B cell (primary cell): ENCODE results near the gene PANK2.

ENCODE experiments used
- EZH2 ChIP-seq: IDR thresholded peaks from 2 replicates; pipeline ENCODE4 v1.6.1; 2012; ENCODE audit warnings: borderline replicate concordance, low read depth, mild to moderate bottlenecking, moderate library complexity, low read length; ENCODE audit not compliant: insufficient read depth, poor library complexity, severe bottlenecking
- TF ChIP-seq, protein P1 (sequence below): fragments of 200-600 bp; IDR thresholded peaks from one replicate; pipeline ENCODE4 v1.8.0; 2022; ENCODE audit warnings: antibody characterized with exemption, mild to moderate bottlenecking

GRCh38 chr20:3887876-3888620 is 1.1 kb upstream of the PANK2 start:
- TF ChIP-seq EZH2: no peak
- TF ChIP-seq, protein P1, sequence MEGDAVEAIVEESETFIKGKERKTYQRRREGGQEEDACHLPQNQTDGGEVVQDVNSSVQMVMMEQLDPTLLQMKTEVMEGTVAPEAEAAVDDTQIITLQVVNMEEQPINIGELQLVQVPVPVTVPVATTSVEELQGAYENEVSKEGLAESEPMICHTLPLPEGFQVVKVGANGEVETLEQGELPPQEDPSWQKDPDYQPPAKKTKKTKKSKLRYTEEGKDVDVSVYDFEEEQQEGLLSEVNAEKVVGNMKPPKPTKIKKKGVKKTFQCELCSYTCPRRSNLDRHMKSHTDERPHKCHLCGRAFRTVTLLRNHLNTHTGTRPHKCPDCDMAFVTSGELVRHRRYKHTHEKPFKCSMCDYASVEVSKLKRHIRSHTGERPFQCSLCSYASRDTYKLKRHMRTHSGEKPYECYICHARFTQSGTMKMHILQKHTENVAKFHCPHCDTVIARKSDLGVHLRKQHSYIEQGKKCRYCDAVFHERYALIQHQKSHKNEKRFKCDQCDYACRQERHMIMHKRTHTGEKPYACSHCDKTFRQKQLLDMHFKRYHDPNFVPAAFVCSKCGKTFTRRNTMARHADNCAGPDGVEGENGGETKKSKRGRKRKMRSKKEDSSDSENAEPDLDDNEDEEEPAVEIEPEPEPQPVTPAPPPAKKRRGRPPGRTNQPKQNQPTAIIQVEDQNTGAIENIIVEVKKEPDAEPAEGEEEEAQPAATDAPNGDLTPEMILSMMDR: no peak
